Activated CD8-positive, alpha-beta T cell treated with anti-CD3 and anti-CD28 coated beads, Interleukin-2, amount 10 ng/mL, durations not matched to agents 7 days and 5 days (primary cell): ENCODE measurements around the gene SOX9. TPM values are rescaled to one million over a fixed set of nuclear protein-coding genes. Genes with fewer than 3 reads are reported as not detected.
A peak's percentile ranks its signal among the peaks of the same experiment; 100 is the strongest.

Experiments used
- ATAC-seq: fragments of 150-1000 bp; cut with Tn5 transposase; one replicate; pipeline ENCODE4 v1.10.0; 2021; ENCODE audit warnings: moderate library complexity
- CTCF ChIA-PET: fragments of 350-600 bp; sonication (Branson Sonifier 250); formaldehyde crosslinking; loops from one replicate; lab custom pipeline; 2021; ENCODE audit warnings: antibody characterized with exemption; lab: Charles Lee
- POLR2A ChIA-PET: fragments of 350-600 bp; sonication (Branson Sonifier 250); formaldehyde crosslinking; loops from one replicate; lab custom pipeline; 2021; ENCODE audit warnings: antibody characterized with exemption; lab: Charles Lee
- DNase-seq: peaks from one replicate; pipeline ENCODE4 v3.0.0-alpha.2; 2020
- H3K27ac Mint-ChIP-seq: one replicate; pipeline ENCODE4 v1.8.0; 2021; ENCODE audit warnings: mild to moderate bottlenecking, mixed read lengths
- H3K27me3 Mint-ChIP-seq: one replicate; pipeline ENCODE4 v1.8.0; 2021; ENCODE audit warnings: low read depth, mixed read lengths
- H3K36me3 Mint-ChIP-seq: one replicate; pipeline ENCODE4 v1.8.0; 2021; ENCODE audit warnings: low read depth, mixed read lengths
- H3K4me1 Mint-ChIP-seq: one replicate; pipeline ENCODE4 v1.8.0; 2021; ENCODE audit warnings: low read depth, mixed read lengths
- H3K4me3 Mint-ChIP-seq: one replicate; pipeline ENCODE4 v1.8.0; 2021; ENCODE audit warnings: mild to moderate bottlenecking, mixed read lengths
- H3K9me3 Mint-ChIP-seq: one replicate; pipeline ENCODE4 v1.8.0; 2022; ENCODE audit warnings: mixed read lengths; ENCODE audit not compliant: insufficient read depth
- total RNA-seq, 2 experiments: library from RNA; stranded (reverse); gene quantifications; one replicate each; pipeline ENCODE4 v1.2.3, GENCODE V29; 2021

SOX9 gene
- total RNA-seq, 2 experiments from 2014 or later, result not detected

DNA sequence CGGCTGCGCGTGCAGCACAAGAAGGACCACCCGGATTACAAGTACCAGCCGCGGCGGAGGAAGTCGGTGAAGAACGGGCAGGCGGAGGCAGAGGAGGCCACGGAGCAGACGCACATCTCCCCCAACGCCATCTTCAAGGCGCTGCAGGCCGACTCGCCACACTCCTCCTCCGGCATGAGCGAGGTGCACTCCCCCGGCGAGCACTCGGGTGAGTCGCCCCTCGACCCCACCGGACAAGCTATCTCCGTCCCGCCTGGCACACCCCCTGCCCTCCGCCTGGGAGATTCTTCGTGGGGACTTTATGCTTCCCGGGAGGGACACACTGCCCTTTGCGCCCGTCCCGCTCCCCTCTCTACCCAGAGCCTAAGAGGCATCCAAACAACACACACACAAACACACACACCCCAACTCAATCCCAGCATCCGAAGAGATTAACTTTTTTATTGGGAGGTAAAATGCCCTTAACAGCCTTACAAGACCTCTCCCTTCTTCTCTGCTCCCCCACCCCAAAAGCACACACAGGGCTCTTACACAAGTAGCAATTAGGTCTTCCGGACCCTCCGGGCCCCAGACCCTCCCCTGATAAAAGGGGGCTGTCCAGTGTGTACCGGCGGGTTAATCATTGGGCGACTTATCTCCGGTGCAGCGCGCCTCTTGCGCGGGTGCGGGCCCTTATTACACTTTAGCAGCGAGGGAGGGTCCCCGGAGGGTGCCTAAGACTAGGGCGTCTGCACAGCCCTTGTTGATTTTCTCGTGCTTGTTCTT is 2.1 kb downstream of the SOX9 start:
- peak overlapping the region; percentile 9 for H3K4me3 Mint-ChIP-seq
- no peak for ATAC-seq
- peak overlapping the region; percentile 10 for H3K27ac Mint-ChIP-seq
- peaks cover 60% of the 10 kb centered on the region for H3K27me3 Mint-ChIP-seq
- peaks cover 3% of the 10 kb centered on the region for H3K9me3 Mint-ChIP-seq
- POLR2A ChIA-PET, result no interaction called here
- peaks cover 6% of the 10 kb centered on the region for H3K4me1 Mint-ChIP-seq
- DNase-seq, result no peak
- CTCF ChIA-PET, result no interaction called here
- H3K36me3 Mint-ChIP-seq, result peaks cover 2% of the 10 kb centered on the region

- Mint-ChIP-seq H3K27me3 (peaks cover 53% of the 10 kb centered on the region), H3K4me1 (peaks cover 6% of the 10 kb centered on the region), H3K4me3 (no peak overlapping the region), H3K27ac (peak overlapping the region; percentile 60), H3K9me3 (no peaks in the 10 kb centered on the region), H3K36me3 (no peaks in the 10 kb centered on the region)
- no peak for ATAC-seq
- DNase-seq, result no peak
- ChIA-PET POLR2A (no interaction called here), CTCF (interaction anchor here (1.3 kb wide), 1 partner anchor 416 kb away, joined by 3 read pairs; no protein-coding TSS in a partner anchor)
These were observed 3.0 kb downstream of the SOX9 start for GRCh38 chr17:72123530-72124437.

DNA sequence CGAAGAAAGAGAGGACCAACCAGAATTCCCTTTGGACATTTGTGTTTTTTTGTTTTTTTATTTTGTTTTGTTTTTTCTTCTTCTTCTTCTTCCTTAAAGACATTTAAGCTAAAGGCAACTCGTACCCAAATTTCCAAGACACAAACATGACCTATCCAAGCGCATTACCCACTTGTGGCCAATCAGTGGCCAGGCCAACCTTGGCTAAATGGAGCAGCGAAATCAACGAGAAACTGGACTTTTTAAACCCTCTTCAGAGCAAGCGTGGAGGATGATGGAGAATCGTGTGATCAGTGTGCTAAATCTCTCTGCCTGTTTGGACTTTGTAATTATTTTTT is 3.6 kb downstream of the SOX9 start:
- CTCF ChIA-PET, result interaction anchor here (1.3 kb wide), 1 partner anchor 415 kb away, joined by 3 read pairs; no protein-coding TSS in a partner anchor
- Mint-ChIP-seq H3K27ac (peak overlapping the region; percentile 60), H3K4me3 (no peak overlapping the region), H3K9me3 (no peaks in the 10 kb centered on the region), H3K36me3 (no peaks in the 10 kb centered on the region), H3K4me1 (peaks cover 6% of the 10 kb centered on the region), H3K27me3 (peaks cover 47% of the 10 kb centered on the region)
- DNase-seq, result no peak
- POLR2A ChIA-PET, result no interaction called here
- no peak for ATAC-seq

- POLR2A ChIA-PET, result no interaction called here
- Mint-ChIP-seq H3K27ac (no peak overlapping the region), H3K9me3 (no peaks in the 10 kb centered on the region), H3K36me3 (no peaks in the 10 kb centered on the region), H3K4me3 (no peak overlapping the region), H3K4me1 (peaks cover 6% of the 10 kb centered on the region), H3K27me3 (peaks cover 40% of the 10 kb centered on the region)
- CTCF ChIA-PET, result interaction anchor here (1.3 kb wide), 1 partner anchor 414 kb away, joined by 3 read pairs; no protein-coding TSS in a partner anchor
- DNase-seq, result no peak
- no peak for ATAC-seq
These were observed 4.4 kb downstream of the SOX9 start for GRCh38 chr17:72125226-72125651.

DNA sequence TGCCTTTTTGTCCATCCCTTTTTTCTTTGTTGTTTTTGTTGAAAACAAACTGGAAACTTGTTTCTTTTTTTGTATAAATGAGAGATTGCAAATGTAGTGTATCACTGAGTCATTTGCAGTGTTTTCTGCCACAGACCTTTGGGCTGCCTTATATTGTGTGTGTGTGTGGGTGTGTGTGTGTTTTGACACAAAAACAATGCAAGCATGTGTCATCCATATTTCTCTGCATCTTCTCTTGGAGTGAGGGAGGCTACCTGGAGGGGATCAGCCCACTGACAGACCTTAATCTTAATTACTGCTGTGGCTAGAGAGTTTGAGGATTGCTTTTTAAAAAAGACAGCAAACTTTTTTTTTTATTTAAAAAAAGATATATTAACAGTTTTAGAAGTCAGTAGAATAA is 4.9 kb downstream of the SOX9 start:
- POLR2A ChIA-PET, result no interaction called here
- Mint-ChIP-seq H3K27me3 (peaks cover 36% of the 10 kb centered on the region), H3K36me3 (no peaks in the 10 kb centered on the region), H3K27ac (no peak overlapping the region), H3K9me3 (no peaks in the 10 kb centered on the region), H3K4me3 (no peak overlapping the region), H3K4me1 (peaks cover 6% of the 10 kb centered on the region)
- DNase-seq (no peak), ATAC-seq (no peak)
- CTCF ChIA-PET, result no interaction called here

DNA sequence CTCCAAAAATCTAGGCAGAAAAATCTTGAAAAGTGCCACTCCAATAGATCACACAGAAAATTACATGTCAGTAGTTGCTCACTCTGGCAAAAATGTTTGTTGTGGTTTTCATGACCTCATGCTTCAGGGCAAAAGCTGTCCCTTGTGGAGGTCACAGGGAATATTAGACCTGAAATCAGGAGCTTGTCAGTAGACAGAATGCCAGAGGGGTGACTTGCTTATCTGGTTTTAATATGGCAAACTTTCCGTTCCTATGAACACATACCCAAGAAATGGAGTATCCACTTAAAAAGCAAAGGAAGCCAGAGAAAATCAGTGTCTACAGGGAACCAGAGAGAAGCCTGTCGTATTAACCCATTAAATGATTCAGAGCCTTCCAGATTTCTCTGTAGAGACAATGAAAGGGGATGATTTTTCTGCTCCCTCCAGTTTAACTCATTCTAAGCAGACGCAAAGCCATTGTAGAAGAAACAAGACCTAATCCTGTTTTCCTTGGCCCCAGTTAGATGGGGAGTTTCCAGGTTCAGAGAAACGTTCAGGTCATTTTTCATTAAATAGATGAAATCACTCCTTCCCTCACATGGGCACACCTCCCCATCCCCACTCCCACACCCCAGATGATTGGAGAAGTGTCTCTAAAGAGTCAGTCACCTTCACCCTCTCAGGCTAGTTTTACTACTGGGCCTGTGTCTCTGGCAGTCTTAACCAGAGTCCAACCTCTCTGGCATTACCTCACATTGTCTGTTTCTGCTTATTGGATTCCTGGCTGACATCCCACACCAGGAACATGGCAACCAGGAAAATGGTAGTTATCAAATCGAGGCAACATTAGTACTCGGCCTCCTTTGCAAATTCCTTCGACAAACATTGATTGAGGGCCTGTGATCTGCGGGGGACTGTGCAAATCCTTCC is 6.0 kb downstream of the SOX9 start:
- ATAC-seq, result no peak
- Mint-ChIP-seq H3K4me3 (no peak overlapping the region), H3K27me3 (peaks cover 26% of the 10 kb centered on the region), H3K9me3 (no peaks in the 10 kb centered on the region), H3K36me3 (no peaks in the 10 kb centered on the region), H3K4me1 (peaks cover 6% of the 10 kb centered on the region), H3K27ac (no peak overlapping the region)
- POLR2A ChIA-PET, result no interaction called here
- DNase-seq, result no peak
- CTCF ChIA-PET, result no interaction called here

DNA sequence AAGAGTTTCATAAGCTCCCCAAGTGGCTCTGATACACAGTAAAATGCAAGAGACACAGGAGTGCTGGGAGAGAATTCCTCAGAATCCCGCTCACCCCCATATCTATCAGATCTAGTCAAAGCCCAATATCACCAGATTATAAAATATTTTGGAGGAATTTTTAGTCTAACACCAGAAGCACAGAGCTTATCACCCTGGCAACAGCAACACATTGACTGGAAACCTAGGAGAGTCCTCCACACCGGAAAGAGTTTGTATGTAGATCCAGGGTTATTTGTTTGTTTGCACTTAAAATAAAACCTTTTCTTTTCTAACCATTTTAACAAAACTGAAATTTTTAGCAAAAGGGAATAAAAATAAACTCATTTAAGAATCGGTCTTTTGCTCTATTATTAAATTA is 7.2 kb downstream of the SOX9 start:
- Mint-ChIP-seq H3K27ac (no peak overlapping the region), H3K4me1 (peaks cover 1% of the 10 kb centered on the region), H3K27me3 (peaks cover 16% of the 10 kb centered on the region), H3K9me3 (no peaks in the 10 kb centered on the region), H3K4me3 (no peak overlapping the region), H3K36me3 (no peaks in the 10 kb centered on the region)
- DNase-seq (no peak), ATAC-seq (no peak)
- ChIA-PET CTCF (no interaction called here), POLR2A (no interaction called here)

DNA sequence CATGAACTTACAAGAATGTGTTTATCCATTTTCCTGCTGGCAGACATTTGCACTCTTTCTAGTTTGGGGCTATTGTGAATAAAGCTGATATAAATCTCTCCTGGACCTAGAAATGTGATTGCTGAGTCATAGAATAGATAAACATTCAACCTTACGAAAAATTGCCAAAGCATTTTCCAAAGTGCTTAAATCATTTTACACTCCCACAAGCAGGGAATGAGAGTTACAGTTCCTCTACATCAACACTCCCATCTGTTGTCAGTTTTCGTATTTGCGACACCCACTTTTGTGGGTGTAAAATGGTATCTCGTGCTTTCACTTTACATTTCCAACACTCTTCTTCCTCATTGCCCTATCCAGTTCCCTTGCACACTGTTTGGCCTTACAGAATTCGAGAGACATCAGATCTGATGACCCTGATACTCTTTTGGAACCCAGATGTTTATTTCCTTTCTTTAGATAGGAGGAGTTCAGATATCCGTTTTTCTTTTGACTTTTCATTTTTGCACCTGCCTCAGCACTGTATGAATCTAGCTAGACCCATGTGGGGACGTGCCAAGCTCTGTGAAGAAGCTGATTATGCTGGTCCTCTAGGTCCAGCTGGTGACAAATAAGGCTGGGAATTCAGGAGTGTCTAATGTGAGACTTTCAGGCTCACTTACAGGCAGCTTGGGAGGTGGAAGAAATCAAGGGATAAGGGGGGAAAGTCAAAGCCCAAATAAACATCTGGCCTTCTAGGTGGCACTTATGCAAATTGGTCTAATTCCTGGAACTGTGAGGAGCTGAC is 14.0 kb downstream of the SOX9 start:
- ATAC-seq (no peak), DNase-seq (no peak)
- no peaks in the 10 kb centered on the region for H3K27me3 Mint-ChIP-seq
- H3K36me3 Mint-ChIP-seq, result no peaks in the 10 kb centered on the region
- ChIA-PET CTCF (no interaction called here), POLR2A (no interaction called here)
- no peaks in the 10 kb centered on the region for H3K4me1 Mint-ChIP-seq
- H3K27ac Mint-ChIP-seq, result no peak overlapping the region
- no peak overlapping the region for H3K4me3 Mint-ChIP-seq
- no peaks in the 10 kb centered on the region for H3K9me3 Mint-ChIP-seq

DNA sequence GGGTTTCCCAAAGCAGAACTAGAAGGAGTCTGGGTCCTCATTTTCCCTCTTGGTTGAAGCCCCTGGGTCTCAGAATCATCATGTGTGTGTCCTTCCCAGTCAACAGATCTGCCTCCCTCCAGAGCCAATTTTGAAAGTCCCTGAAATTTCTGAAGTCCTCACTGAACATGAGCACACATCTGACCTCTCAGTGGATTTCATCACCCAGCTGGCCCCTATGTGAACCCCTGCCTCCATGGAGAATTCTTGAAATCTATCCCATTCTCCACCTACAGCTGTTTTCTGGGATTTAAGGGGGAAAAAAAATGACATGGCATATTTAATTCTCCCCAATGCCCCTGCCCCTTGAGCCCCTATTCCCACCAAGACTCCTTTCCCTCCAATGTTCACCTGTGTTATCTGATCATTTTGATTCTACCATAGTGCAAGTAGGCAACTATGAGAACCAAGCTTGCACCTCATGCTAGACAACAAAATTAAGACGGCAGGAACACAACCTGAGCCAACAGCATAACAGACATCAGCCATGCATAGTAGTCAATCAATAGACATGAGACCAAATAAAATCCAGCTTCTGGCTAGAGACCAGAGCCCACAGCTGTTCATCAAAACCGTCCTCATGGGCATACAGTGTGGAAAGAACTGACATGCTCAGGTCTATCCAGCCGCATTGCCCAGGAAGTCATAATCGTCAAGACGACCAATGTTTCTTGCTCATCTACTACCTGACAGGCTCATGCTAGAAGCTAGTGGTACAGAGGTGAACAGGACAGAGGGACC is 14.9 kb downstream of the SOX9 start:
- Mint-ChIP-seq H3K4me1 (no peaks in the 10 kb centered on the region), H3K9me3 (no peaks in the 10 kb centered on the region), H3K4me3 (no peak overlapping the region), H3K36me3 (no peaks in the 10 kb centered on the region), H3K27ac (no peak overlapping the region), H3K27me3 (no peaks in the 10 kb centered on the region)
- ChIA-PET CTCF (no interaction called here), POLR2A (no interaction called here)
- DNase-seq (no peak), ATAC-seq (no peak)

DNA sequence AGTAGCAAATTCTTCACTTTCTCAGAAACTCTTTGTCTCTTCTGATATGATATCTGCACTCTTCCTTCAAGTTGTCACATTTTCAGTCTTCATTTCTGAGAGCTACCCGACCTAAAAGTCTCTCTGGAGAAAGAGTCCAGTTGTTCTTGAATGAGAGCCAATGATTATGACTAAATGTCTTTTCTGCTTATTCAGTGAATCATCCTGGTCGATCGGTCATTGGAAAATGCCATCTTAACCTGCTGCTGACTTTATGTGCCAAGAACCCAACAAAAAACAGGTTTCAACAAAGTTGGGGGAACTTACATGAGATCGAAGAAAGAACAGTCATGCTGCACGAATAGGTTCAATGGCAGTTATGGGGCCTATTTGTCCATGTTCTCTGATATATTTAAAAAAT is 15.9 kb downstream of the SOX9 start:
- Mint-ChIP-seq H3K27ac (no peak overlapping the region), H3K4me1 (no peaks in the 10 kb centered on the region), H3K36me3 (no peaks in the 10 kb centered on the region), H3K4me3 (no peak overlapping the region), H3K9me3 (no peaks in the 10 kb centered on the region), H3K27me3 (no peaks in the 10 kb centered on the region)
- ChIA-PET POLR2A (no interaction called here), CTCF (no interaction called here)
- DNase-seq, result no peak
- ATAC-seq, result no peak
